GM12873 (cell line): Measurements from ENCODE around the gene NRP1.

Source experiments
- TF ChIP-seq, protein P1 (sequence below): IDR thresholded peaks from 2 replicates; pipeline ENCODE4 v1.5.1; 2012; ENCODE audit warnings: low read depth, mild to moderate bottlenecking, moderate library complexity, low read length, control low read depth; ENCODE audit not compliant: insufficient read depth; ENCODE audit errors: missing control alignments

The NRP1 gene

DNA sequence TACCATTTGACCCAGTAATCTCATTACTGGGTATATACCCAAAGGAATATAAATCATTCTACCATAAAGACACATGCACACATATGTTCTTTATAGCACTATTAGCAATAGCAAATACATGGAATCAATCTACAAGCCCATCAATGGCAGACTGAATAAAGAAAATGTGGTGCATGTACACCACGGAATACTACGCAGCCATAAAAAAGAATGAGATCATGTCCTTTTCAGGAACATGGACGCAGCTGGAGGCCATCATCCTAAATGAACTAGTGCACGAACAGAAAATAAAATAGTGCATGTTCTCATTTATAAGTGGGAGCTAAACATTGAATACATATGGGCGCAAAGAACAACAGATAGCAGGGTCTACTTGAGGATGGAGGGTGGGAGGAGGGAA is 26.6 kb downstream of the NRP1 start:
- TF ChIP-seq, protein P1, sequence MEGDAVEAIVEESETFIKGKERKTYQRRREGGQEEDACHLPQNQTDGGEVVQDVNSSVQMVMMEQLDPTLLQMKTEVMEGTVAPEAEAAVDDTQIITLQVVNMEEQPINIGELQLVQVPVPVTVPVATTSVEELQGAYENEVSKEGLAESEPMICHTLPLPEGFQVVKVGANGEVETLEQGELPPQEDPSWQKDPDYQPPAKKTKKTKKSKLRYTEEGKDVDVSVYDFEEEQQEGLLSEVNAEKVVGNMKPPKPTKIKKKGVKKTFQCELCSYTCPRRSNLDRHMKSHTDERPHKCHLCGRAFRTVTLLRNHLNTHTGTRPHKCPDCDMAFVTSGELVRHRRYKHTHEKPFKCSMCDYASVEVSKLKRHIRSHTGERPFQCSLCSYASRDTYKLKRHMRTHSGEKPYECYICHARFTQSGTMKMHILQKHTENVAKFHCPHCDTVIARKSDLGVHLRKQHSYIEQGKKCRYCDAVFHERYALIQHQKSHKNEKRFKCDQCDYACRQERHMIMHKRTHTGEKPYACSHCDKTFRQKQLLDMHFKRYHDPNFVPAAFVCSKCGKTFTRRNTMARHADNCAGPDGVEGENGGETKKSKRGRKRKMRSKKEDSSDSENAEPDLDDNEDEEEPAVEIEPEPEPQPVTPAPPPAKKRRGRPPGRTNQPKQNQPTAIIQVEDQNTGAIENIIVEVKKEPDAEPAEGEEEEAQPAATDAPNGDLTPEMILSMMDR: no peak

DNA sequence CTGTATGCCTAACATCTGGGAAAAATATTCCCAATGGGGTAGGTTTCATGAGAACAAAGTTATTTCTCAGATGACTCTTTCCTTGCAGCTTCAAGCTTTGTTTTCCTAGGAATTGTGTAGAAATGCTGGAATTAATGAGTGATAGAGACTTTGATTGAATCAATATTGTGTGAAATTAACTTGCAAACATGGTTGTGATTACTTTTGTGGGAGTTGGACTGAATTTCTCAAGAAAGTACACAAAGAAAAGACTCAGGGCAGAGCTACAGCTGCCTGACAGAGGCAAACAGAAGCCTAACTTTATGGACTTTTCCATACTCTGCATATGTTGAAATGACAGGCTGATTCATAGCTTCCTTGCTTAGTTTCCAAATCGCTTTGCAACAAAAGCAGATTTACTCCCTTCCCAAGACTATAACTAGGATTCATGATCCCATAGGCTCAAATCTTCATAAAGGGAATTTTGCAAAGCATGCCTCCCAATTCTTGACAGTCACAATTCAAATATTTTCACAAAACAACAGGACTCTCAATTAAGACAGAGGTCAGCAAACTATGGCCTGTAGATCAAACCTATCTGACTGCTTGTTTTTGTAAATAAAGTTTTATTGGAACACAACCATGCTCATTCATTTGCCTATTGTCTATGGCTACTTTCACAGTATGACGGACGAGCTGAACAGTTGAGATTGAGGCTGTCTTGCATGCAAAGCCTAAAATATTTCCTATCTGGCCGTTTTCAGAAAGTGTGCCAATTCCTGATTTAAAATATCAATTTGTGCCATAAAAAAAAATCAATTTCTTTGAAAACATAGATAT is 27.6 kb downstream of the NRP1 start:
- TF ChIP-seq, protein P1: no peak

DNA sequence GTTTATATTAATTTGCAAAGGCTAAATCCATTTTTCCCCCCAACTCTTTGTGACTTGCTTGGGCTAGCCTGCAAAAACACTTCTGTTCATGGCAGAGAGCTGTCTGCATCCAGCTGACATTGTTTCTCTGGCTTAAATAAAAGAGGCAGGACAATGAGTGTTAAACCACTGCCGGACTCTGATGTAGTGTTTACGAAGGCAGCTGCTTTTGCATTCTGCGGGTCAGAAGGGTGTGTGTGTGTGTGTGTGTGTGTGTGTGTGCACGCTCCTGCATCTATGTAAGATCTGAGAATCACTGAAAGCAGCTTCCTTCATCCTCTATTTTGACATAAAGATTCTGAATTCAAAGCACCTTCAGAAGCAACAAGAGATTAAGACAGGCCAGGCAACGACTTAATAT is 28.3 kb downstream of the NRP1 start:
- TF ChIP-seq, protein P1: no peak

DNA sequence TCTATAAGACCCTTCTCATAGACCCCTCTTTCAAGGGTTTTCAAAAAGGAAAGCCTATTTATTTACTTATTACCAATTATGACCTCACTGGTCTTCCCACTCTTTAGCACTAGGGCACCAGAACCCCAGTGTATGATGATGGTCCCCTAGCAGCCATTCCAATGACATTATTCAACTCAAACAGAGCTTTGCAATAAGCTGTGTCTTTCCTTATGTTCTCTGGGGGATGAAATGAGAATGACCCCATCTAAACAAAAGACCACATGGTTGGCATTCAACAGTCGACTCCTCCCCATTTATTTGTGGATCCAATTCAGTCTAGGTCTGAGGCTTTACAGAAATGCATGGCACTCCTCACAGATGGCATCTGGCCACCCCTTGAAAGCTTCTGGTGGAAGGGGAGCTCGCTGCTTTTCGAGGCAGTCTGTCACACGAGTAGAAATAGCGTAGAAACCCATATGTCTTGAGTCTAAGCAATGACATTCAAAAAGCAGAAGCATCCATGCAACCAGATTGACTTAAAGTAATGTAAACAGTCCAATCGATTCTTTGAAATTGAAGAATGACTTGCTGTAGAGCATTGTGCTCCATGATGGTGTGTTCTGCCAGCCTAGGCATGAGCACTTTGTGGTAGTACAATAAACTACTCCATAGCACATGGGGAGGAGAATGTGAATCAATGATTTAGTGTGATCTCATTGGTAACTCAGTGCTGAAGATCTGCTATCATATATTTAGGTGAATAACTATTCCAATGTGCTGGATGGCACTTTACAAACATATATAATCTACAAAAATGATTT is 29.8 kb downstream of the NRP1 start:
- TF ChIP-seq, protein P1: no peak

DNA sequence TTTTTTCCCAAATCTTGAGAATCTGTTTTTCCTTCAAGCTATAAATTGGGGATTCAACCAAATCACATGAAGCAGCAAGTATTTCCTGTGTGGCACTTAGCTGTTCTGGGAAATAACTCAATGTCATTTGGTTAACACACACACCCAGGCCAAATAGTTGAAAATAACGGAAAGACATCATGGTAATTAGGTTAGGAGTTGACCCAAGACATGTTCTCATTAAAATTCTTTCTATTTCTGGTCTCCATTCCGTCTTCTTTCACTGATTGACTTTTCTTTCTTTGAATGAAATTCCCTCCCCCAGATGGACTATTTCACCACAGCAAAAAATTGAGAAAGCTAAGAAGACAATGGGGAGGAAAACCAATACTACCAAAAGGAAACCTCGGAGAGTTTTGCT is 30.5 kb downstream of the NRP1 start:
- TF ChIP-seq, protein P1: no peak

DNA sequence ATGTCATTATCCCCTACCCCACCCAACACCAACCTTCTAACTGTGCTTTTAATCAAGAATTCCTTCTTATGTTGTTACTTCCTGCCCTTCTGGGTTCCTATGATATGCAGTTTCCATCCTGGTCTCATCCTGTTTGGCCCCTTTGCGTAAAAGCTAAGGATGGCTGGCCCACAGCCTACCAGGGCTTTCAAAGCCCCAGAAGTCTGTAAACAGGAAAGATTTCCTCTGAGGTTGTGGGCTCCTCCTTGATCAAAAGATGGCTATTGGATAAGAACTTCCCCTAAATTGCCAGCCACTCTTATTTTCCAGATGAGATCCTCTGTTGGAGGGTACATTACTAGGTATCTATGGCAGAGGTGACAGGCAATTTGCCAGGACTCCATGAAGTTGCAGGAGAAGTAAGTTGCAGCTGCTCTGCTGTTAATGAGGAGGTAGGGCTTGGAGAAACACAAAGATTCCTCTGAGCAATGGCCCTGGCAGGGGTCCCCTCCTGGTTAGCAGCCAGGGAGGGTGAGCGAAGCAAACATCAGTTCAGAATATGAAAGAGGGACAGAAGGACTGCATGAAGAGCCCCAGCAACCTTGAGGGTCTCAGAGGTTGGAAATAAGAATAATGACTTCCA is 32.1 kb downstream of the NRP1 start:
- TF ChIP-seq, protein P1: no peak
